GM18505 (cell line): ENCODE results near the gene ZBTB32.

Experiments
- ATAC-seq: cut with Tn5 transposase; IDR thresholded peaks from one replicate; pipeline ENCODE4 v1.9.1; 2021; ENCODE audit not compliant: unreplicated experiment
- POLR2A ChIP-seq: IDR thresholded peaks from 4 replicates; pipeline ENCODE4 v1.6.1; 2011; ENCODE audit warnings: borderline replicate concordance; ENCODE audit not compliant: insufficient read depth, insufficient read length; ENCODE audit errors: extremely low read depth

The ZBTB32 gene

GRCh38 chr19:35729763-35730162 lies 25.4 kb downstream of the ZBTB32 start:
- ATAC-seq, result no peak
- TF ChIP-seq POLR2A, result no peak

- TF ChIP-seq POLR2A, result no peak
- ATAC-seq, result no peak
These were observed 26.0 kb downstream of the ZBTB32 start for GRCh38 chr19:35730326-35730725.

- ATAC-seq, result no peak
- no peak for TF ChIP-seq POLR2A
These were observed 27.0 kb downstream of the ZBTB32 start for GRCh38 chr19:35731353-35731752.

GRCh38 chr19:35731779-35732405 lies 27.5 kb downstream of the ZBTB32 start:
- no peak for ATAC-seq
- no peak for TF ChIP-seq POLR2A

GRCh38 chr19:35732540-35733179 lies 28.3 kb downstream of the ZBTB32 start:
- TF ChIP-seq POLR2A, result no peak
- ATAC-seq, result no peak

GRCh38 chr19:35733180-35734125 lies 29.1 kb downstream of the ZBTB32 start:
- ATAC-seq, result no peak
- TF ChIP-seq POLR2A, result no peak

GRCh38 chr19:35734273-35734672 lies 29.9 kb downstream of the ZBTB32 start:
- no peak for TF ChIP-seq POLR2A
- ATAC-seq, result no peak

- TF ChIP-seq POLR2A, result no peak
- ATAC-seq, result no peak
These were observed 30.5 kb downstream of the ZBTB32 start for GRCh38 chr19:35734889-35735288.

GRCh38 chr19:35736913-35737886 lies 32.8 kb downstream of the ZBTB32 start:
- TF ChIP-seq POLR2A, result peak; percentile 12
- no peak for ATAC-seq

- TF ChIP-seq POLR2A, result no peak
- no peak for ATAC-seq
These were observed 33.9 kb downstream of the ZBTB32 start for GRCh38 chr19:35738021-35738886.

GRCh38 chr19:35738887-35739229 lies 34.5 kb downstream of the ZBTB32 start:
- TF ChIP-seq POLR2A, result no peak
- no peak for ATAC-seq
